Inflammatory macrophage treated with lipopolysaccharide for 4 hours (primary cell): Measurements from ENCODE around the gene HPS6.
A peak's percentile ranks its signal among the peaks of the same experiment; 100 is the strongest.

ENCODE experiments used
- DNase-seq: peaks from one replicate; pipeline ENCODE4 v3.0.0-alpha.2; 2020

HPS6 gene

DNA sequence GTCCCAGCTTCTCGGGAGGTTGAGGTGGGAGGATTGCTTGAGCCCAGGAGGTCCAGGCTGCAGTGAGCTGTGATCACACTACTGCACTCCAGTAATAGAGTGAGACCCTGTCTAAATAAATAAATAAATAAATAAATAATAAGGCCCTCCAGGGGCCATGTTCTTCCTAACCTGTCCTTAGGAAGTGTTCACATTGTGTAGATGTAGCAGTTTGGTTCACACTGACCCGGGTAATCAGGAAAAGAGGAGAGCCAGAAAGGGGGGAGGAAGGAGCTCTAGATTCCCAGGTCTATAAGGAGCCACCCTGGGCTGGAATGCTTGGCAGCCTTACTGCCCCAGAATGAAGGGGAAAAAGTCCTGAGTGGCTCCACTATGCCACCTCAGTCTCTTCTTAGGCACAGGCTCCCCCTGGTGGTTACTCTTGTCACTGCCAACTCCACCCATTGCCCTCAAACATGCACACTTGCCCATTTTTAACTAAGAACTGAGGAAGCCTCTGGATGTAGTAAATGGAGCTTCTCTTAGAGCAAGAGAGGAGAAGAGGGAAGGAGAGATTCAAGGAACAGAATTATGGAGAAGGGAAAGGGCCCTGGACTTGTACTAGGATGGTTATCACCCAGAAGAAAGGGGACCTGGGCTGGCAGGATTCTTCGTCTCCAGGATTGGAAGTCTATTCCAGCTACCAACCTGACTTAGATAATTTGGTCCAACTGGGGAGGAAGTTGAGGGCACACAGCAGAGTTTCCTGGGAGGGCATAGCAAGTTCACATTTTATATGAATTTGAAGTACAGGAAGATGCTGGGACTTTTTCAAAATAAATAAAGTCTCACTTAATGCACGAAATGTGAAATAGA is 7.8 kb downstream of the HPS6 start:
- DNase-seq = peak; percentile 79

DNA sequence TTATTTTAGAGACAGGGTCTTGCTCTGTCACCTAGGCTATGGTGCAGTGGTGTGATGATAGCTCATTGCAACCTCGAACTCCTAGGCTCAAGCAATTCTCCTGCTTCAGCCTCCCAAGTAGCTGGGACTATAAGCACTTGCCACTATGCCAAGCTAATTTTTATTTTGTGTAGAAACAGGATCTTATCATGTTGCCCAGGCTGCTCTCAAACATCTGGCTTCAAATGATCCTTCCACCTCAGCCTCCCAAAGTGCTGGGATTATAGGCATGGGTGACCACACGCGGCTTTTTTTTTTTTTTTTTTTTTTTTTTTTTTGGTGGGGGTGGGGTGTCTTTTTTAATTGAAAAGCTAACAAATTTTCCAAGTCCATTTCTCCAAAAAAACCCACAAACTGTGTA is 18.4 kb downstream of the HPS6 start:
- no peak for DNase-seq

DNA sequence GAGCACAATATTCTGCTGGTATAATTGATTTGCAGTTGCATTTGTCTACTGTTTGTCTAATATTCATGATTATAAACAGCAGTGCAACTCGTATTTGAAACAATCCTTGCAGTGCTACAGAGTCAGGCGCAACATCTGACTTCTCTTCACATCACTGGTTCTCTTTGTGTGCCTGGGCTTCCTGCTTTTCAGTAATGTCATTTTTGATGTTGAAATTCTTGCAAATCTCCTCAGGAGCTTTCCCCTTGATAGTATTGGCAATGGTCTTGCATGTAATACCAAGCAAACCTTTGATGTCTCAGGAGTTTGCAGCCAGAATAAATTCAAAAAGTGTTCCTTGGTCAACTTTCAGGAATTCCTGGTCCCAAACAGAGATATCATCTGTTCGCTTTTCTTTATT is 20.2 kb downstream of the HPS6 start:
- peak; percentile 83 for DNase-seq

DNA sequence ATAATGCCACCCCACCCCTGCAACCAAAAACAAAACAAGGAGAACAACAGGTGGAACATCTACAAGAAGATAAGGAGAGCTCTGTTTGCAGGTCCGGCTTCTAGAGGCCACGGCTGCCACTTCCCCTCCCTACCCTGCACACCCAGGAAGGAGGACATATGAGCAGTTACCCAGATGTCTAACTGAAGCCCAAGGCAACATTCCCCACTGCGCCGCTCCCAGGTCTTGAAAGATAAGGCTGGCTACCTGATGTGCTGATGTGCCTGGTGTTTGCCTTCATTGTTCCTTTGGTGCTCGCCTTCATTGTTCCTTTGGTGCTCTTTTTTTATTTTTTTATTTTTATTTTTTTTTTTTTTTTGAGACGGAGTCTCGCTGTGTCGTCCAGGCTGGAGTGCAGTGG is 21.0 kb downstream of the HPS6 start:
- no peak for DNase-seq

DNA sequence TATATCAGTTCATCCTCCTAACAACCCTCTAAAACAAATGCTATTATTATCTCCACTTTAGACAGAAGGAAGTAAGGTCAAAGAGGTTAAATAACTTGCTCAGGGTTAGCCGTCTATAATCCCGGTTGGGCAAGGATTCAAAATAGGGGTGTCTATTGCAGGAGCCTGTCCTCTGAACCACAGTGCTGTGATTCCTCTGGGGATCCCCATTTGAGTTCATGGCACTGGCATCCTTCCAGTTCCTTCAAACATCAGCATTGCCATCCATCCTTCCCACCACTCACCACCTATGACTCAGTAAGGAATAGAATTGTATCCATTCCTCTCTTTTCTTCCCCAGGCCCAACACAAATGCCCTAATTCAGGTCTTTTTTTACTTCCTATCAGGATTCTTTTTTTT is 25.6 kb downstream of the HPS6 start:
- DNase-seq = no peak

DNA sequence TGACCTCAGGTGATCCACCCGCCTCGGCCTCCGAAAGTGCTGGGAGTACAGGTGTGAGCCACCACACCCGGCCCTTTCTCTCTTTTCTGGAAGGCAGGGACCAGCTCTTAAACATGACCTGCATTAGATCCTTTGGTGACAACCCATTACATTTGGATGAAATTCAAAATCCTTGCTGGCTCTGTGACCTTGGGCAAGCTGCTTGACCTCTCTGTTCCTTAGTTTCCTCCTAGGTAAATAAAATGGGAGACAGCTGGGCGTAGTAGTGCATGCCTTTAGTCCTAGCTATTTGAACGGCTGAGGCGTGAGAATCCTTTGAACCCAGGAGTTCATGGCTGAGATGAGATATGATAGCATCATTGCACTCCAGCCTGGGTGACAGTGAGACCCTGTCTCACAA is 31.3 kb downstream of the HPS6 start:
- DNase-seq = no peak

DNA sequence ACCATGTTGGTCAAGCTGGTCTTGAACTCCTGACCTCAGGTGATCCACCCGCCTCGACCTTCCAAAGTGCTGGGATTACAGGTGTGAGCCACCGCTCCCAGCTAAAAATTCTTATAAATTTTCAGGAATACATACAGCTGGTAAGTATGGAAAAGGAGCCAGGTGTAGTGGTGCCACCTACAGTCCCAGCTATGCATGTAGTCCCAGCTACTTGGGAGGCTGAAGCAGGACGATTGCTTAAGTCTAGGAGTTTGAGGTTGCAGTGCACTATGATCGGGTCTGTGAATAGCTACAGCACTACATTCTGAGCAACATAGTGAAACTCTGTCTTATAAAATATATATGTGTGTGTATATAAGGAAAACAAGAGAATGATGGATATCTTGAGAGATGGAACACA is 36.0 kb downstream of the HPS6 start:
- no peak for DNase-seq

DNA sequence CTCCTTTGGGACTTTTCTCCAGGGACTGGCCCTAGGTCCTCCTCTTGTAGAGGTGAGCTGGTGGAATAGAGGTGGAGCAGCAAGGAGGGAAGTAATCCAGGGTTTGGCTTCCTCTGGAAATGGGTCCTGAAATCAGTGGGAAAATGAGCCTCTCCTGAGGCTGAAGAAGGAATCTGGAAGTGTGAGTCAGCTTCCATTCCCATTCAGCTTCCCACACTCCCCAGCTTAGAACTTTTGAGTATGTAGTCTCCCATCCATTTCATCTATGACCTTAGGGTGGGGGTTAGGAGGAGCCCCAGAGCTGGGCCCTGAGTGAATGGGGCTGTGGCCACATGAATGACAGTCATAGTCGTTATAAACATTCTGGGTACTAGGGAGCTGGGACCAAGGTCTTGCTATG is 37.3 kb downstream of the HPS6 start:
- no peak for DNase-seq

DNA sequence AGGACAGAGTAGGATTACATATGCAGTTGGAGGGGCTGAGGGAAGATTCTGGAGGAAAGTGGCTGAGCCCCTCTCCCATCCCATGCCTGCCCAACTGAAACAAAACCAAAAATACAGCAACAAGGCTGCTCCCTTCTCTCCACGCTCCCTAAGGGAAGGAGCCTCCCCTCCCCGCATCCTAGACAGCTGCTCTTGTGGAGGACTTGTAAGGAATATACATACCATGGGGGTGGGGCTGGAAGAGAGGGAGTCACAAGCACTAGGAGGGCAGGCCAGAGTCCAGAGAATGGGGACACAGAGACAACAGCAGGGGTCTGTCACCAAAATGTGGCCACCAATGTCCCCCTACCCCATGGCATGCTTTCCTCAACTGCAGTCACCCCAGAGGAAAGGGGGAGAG is 41.8 kb downstream of the HPS6 start:
- no peak for DNase-seq

DNA sequence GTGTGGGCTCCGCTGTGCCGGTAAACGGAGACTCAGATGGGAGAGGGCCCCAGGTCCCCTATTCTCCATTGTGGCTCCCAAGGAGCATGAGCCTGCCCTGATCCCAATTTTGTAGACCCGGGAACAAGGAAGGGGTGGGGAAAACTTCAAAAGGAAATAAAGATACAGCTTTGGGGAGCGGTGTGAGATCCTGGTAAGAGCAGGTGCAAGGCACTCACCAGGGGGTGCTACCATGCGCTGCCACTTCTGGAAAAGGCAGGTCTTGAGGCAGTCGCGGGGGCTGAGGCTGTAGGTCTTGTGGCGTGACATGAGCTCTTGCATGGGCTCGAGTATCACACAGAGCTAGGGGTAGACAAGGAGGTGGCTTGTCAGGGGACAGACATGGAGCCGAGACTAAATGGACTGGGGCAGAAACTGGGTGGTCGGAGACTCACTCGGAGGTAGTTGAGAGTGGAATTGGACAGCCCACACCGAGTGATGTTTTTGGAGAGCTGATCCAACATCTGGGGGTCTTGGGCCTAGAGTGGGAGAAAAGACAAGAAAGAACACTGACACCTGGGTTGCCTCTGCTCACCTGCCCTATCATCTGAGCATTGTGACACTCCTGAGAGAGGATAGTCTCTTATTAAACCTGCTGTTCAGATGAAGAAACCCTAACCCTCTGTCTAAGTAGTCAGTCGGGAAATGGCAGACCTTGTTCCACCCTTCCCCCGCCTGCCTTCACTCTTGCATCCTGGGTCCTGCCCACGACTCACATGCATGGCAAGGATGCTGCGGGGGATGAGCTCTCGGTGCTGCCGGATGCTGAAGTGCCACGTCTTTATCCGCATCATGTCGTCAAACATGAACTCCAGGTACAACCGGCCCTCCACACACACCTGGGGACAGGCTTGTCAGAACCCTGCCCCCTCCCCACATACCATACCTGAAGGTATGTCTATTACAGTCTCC is 44.3 kb downstream of the HPS6 start:
- DNase-seq = no peak

DNA sequence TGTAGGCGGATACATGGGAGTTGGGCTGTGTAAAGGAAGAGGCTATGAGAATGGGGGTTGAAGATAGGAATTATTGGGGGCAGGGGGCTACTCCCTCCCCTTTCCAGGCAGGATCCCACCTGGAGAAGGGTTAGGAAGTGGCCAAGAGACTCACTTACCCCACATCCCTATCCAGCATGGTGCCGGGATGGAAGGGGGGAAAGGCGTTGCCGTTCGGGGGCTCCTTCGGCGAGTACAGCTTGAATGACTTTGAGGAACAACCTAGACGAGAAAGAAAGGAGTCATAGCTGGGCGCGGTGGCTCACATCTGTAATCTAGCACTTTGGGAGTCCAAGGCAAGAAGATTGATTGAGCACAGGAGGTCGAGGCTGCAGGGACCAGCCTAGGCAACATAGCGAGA is 46.1 kb downstream of the HPS6 start:
- no peak for DNase-seq

DNA sequence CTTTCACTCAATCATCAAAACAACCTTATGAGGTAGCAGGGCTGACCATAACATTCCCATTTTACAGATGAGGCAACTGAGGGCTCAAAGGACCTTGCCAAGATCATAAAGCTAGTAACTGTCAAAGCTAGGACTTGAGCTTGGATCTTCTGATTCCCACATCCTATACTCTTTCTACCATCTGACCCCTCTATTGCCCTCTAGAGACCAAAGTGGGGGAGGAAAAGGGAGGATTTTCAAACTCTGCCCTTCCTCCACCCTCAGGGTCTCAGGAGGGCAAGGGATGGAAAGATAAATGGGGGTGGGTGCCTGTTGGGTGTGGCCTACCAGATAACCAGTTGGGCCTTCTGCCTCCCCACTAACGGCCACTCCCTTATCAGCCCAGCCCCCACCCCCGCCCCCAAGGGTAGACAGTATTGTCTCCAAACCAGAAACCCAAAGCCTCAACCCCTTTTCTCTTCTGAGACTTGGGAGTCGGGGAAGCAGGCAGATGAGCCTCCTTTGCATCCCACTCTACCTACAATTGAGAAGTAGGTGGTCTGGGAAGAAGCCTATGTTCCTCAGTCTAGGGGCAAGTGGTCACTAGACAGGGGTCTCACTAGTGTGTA is 47.2 kb downstream of the HPS6 start:
- DNase-seq = no peak

DNA sequence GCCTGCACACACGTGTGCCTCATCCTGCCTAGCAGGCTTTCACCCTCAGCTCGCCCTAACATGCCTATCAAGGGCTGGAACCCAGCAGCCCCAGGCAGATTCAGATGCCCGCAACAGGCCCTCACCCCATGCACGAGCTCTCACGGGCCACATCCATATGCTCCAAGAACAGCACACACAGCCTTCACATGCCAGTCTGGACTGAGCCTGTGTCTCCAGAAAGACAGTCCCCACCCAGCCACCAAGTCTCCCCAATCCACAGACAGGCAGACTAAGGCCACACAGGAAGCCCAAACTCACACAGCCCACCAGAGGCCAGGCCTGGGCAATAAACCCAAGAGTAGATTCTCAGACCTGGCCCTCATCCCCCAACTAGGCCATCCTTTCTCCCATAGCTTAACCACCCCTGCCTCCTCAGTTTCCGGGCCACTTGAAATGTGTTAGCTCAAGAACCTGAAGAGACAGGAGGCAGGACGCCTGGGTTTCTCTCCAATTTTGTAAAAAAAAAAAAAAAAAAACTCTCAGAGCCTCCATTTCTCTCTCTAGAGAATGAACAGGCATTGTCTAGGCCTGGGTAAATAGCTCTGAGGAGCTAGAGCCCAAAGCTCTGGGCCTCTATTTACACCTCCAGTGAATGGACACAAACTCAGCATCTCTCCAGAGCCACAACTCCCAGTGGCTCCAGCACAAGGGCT is 48.3 kb downstream of the HPS6 start:
- no peak for DNase-seq

DNA sequence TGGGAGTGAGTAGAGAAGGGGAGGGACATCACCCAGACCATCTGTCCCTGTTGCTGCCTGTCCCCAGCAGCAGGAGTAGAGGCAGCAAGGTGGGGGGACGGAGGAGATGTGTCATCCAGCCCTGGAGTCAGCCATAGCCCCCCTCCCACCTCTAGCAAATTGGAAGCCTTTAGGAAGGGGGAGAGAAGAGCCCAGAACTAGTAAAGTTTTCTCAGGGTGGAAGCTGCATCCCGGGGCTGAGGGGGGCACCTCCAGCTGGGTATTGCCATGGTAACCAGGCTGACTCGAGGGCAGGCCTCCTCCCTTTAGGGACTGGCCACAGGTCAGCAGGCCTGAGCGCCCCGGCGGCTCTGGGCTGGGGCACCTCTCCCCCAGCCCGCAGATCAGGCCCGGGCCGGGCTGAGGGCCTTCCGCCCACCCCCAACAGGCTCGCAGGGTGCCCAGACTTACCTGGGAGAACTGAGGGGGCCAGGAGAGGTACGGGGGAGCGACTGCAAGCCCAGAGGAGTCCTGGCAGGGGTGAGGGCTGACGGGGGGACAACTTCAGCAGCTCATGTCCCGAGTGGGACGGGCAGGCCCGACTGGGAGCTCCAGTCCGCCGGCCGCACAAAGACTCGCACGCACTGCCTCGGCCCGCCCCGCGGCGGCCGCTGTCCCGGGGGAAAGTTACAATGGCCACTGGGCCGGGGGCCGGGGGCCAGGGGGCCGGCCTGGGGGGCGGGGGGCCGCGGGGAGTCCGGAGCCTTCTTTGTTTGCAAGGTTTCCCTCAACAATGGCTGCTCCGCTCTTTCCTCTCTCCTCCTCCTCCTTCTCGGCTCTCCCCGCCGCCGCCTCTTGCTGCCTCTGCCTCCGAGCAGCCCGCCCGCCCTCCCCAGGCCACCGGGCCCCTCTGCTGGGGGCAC is 49.1 kb downstream of the HPS6 start:
- no peak for DNase-seq

DNA sequence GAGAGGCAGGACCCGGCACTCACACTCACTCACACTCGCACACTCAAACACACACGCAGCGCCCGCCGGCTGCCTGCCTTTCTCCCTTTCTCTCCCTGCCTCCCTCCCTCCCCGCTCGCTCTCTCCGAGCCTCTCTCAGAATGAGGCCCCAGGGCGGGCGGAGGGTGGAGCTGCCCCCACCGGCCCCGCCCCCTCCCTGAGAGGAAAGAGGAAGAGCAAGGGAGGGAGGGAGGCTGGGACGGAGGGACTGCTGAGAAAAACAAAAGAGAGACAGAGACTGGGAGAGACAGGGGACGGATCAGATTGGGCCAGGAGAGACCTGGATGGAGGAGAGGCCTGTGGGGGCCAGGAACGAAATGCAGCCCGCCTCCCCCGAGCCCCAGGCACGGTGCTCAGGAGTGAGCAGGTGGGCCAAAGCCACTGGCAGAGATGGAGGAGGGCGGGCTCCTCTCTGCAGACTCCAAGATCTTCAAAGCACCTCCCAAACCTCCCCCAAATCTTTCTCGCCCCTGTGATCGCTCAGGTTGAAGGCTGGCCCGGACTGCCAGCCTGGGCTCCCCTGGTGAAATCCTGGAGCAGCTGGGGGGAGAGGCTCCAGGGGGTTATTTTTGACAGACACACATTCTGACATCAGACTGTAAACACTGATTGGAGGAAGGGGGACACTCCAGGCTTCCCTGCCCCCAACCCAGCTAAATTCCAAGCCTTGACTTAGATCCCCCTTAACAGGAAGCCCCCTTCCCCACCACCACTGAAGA is 49.9 kb downstream of the HPS6 start:
- peak; percentile 88 for DNase-seq

DNA sequence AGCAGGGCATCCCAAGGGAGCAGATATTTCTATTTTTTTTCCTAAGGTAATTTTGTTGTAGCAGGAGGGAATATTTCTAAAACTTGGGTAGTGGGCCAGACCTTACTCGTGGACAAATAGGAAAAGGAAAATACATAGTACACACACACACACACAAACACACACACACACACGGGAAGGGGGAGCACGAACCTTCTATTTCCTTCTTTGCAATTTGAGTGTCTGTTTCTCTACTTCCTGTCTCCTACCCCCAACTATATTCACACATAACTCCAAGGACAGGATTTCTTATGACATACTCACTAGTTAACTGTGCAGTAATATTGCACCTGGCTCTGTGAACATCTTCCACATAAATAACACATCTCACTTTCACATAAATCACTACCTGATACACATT is 50.6 kb downstream of the HPS6 start:
- DNase-seq = no peak

DNA sequence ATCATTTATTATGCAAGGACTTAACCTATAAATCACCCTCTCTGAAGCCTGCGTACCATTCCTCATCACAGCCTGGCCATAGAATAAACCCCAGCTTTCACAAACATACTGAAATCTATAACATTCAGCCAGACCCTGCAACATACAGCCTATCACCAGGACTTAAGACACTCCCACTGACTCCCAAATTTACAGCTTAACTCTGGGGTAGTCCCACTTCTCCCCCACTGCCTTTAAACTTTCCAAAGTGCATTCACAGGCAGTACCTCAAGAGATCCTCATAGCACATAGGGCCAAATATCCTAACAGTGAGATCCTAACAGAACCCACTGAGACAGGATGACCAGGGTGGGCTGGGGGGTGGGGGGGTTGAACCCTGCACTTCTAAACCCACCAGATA is 51.5 kb downstream of the HPS6 start:
- no peak for DNase-seq
